SK-N-SH (cell line): ENCODE data around the gene COL5A1. TPM values are rescaled to one million over a fixed set of nuclear protein-coding genes. Genes with fewer than 3 reads are reported as not detected.

Experiments
- CTCF ChIA-PET: fragments of 300-600, 350-600 bp; formaldehyde crosslinking; extraction: SDS; loops from one replicate; lab custom pipeline; 2021; lab: Yijun Ruan, JAX
- POLR2A ChIA-PET: fragments of 350-600 bp; sonication (Branson Sonifier 250); formaldehyde crosslinking; extraction: SDS; loops from one replicate; lab custom pipeline; 2020; ENCODE audit warnings: antibody characterized with exemption, inconsistent platforms; lab: Yijun Ruan, JAX
- DNase-seq: peaks from one replicate; pipeline ENCODE4 v3.0.0; 2012
- H2AFZ ChIP-seq: fragments of 200-600 bp; sonication (generic); 2 replicates; pipeline ENCODE4 v1.8.1; 2016; ENCODE audit warnings: antibody characterized with exemption, mild to moderate bottlenecking, low read depth
- H3F3A ChIP-seq: fragments of 200-600 bp; sonication (generic); replicated peaks from 2 replicates; pipeline ENCODE3; 2016; ENCODE audit warnings: antibody characterized with exemption, mild to moderate bottlenecking; ENCODE audit not compliant: insufficient read depth
- H3K27ac ChIP-seq, 2 experiments: fragments of 200-500 bp in 1 of 2; fragments of 200-600 bp in 1 of 2; sonication (Bioruptor generic) in 1 of 2; sonication (generic), shearing (Covaris generic) in 1 of 2; 2 replicates each; pipeline versions ENCODE4 v1.5.1 to v1.6.1; 2014 to 2016; ENCODE audit warnings: low read depth in 2 of 2, inconsistent platforms in 1 of 2, low read length in 1 of 2, mild to moderate bottlenecking in 1 of 2, mixed read lengths in 1 of 2
- H3K27me3 ChIP-seq: fragments of 200-600 bp; sonication (generic), shearing (Covaris generic); 2 replicates; pipeline ENCODE4 v1.6.1; 2016; ENCODE audit warnings: mixed run types; ENCODE audit not compliant: insufficient read depth
- H3K36me3 ChIP-seq, 2 experiments: fragments of 200-500 bp in 1 of 2; fragments of 200-600 bp in 1 of 2; sonication (Bioruptor generic) in 1 of 2; sonication (generic) in 1 of 2; replicated peaks in 1 of 2; 2 replicates each; pipeline versions ENCODE3 to v1.5.1; 2014 to 2016; ENCODE audit warnings: low read length in 1 of 2, mild to moderate bottlenecking in 1 of 2; ENCODE audit not compliant: insufficient read depth in 2 of 2, control insufficient read depth in 1 of 2
- H3K4me1 ChIP-seq, 2 experiments: fragments of 200-500 bp in 1 of 2; fragments of 200-600 bp in 1 of 2; sonication (Bioruptor generic) in 1 of 2; sonication (generic), shearing (Covaris generic) in 1 of 2; 2 replicates each; pipeline versions ENCODE4 v1.5.1 to v1.6.1; 2014 to 2016; ENCODE audit warnings: low read depth in 1 of 2, low read length in 1 of 2, mixed run types in 1 of 2; ENCODE audit not compliant: insufficient read depth in 2 of 2, control insufficient read depth in 1 of 2
- H3K4me2 ChIP-seq: fragments of 200-600 bp; sonication (generic), shearing (Covaris generic); 2 replicates; pipeline ENCODE4 v1.6.1; 2017; ENCODE audit warnings: mixed run types
- H3K4me3 ChIP-seq, 2 experiments: fragments of 200-500 bp in 1 of 2; fragments of 200-600 bp in 1 of 2; sonication (Bioruptor generic) in 1 of 2; sonication (generic), shearing (Covaris generic) in 1 of 2; 2 replicates each; pipeline versions ENCODE4 v1.5.1 to v1.8.1; 2014 to 2016; ENCODE audit warnings: low read depth in 2 of 2, inconsistent platforms in 1 of 2, low read length in 1 of 2, mild to moderate bottlenecking in 1 of 2, mixed read lengths in 1 of 2, moderate library complexity in 1 of 2
- H3K79me2 ChIP-seq: fragments of 200-600 bp; sonication (generic); 2 replicates; pipeline ENCODE4 v1.8.1; 2017; ENCODE audit warnings: mild to moderate bottlenecking; ENCODE audit not compliant: insufficient read depth
- H3K9ac ChIP-seq: fragments of 200-600 bp; sonication (generic); 2 replicates; pipeline ENCODE4 v1.6.1; 2017; ENCODE audit warnings: mixed run types
- H3K9me2 ChIP-seq: fragments of 200-600 bp; sonication (generic); 2 replicates; pipeline ENCODE4 v1.6.1; 2017; ENCODE audit warnings: mixed run types
- H3K9me3 ChIP-seq: fragments of 200-600 bp; sonication (generic); 2 replicates; pipeline ENCODE4 v1.6.1; 2017; ENCODE audit warnings: mixed run types, mild to moderate bottlenecking, moderate library complexity
- H4K20me1 ChIP-seq: fragments of 200-600 bp; sonication (generic); 2 replicates; pipeline ENCODE4 v1.6.1; 2017; ENCODE audit warnings: mild to moderate bottlenecking, mixed run types; ENCODE audit not compliant: insufficient read depth
- CTCF ChIP-seq: fragments of 200-600 bp; sonication (generic); IDR thresholded peaks from 2 replicates; pipeline ENCODE4 v1.6.1; 2017; ENCODE audit warnings: antibody characterized with exemption, mild to moderate bottlenecking, moderate library complexity
- EP300 ChIP-seq, 2 experiments: IDR thresholded peaks; 2 replicates each; pipeline versions ENCODE4 v1.4.0 to v1.6.1; 2012; ENCODE audit warnings: borderline replicate concordance in 1 of 2, low read depth in 1 of 2, low read length in 1 of 2
- EZH2phosphoT487 ChIP-seq: fragments of 200-600 bp; sonication (generic); IDR thresholded peaks from 2 replicates; pipeline ENCODE4 v1.6.1; 2017; ENCODE audit warnings: low read depth, mixed run types, mild to moderate bottlenecking, antibody characterized with exemption, moderate library complexity, borderline replicate concordance
- FOXJ3 ChIP-seq: sonication (generic); formaldehyde crosslinking; IDR thresholded peaks from 2 replicates; pipeline ENCODE4 v1.5.1; 2020; ENCODE audit warnings: mild to moderate bottlenecking, missing genetic modification reagents
- GABPA ChIP-seq: IDR thresholded peaks from 2 replicates; pipeline ENCODE4 v1.4.0; 2012; ENCODE audit warnings: low read depth, mild to moderate bottlenecking
- GATA2 ChIP-seq: sonication (generic); formaldehyde crosslinking; IDR thresholded peaks from 2 replicates; pipeline ENCODE4 v1.5.0; 2020; ENCODE audit warnings: mild to moderate bottlenecking, missing genetic modification reagents
- IRF3 ChIP-seq: fragments of 150-350 bp; IDR thresholded peaks from 2 replicates; pipeline ENCODE4 v1.6.1; 2016; ENCODE audit warnings: mild to moderate bottlenecking, low read depth, low read length
- MXI1 ChIP-seq: IDR thresholded peaks from 2 replicates; pipeline ENCODE4 v1.6.1; 2012; ENCODE audit warnings: mild to moderate bottlenecking, low read depth, low read length, improper control_type of control experiment
- NFIC ChIP-seq: IDR thresholded peaks from 2 replicates; pipeline ENCODE4 v1.4.0; 2012; ENCODE audit warnings: borderline replicate concordance
- NRF1 ChIP-seq: IDR thresholded peaks from 2 replicates; pipeline ENCODE4 v1.6.1; 2012; ENCODE audit warnings: low read depth, mild to moderate bottlenecking, low read length
- PBX3 ChIP-seq: IDR thresholded peaks from 2 replicates; pipeline ENCODE4; 2012
- RCOR1 ChIP-seq: fragments of 150-350 bp; IDR thresholded peaks from 2 replicates; pipeline ENCODE4 v1.6.1; 2017; ENCODE audit warnings: antibody characterized with exemption, low read length
- RFX5 ChIP-seq: IDR thresholded peaks from 2 replicates; pipeline ENCODE4 v1.6.1; 2012; ENCODE audit warnings: mild to moderate bottlenecking, improper control_type of control experiment, low read length
- RXRA ChIP-seq: IDR thresholded peaks from 2 replicates; pipeline ENCODE4 v1.4.0; 2012; ENCODE audit warnings: low read depth, mild to moderate bottlenecking, borderline replicate concordance
- SIN3A ChIP-seq: IDR thresholded peaks from 2 replicates; pipeline ENCODE4 v1.6.1; 2012; ENCODE audit warnings: low read depth, mild to moderate bottlenecking, low read length, moderate library complexity, borderline replicate concordance
- SMC3 ChIP-seq: IDR thresholded peaks from 2 replicates; pipeline ENCODE4 v1.6.1; 2012; ENCODE audit warnings: low read depth, low read length, improper control_type of control experiment
- TCF12 ChIP-seq: IDR thresholded peaks from 2 replicates; pipeline ENCODE4 v1.4.0; 2012
- TEAD4 ChIP-seq: IDR thresholded peaks from 2 replicates; pipeline ENCODE4 v1.4.0; 2012; ENCODE audit warnings: mild to moderate bottlenecking, borderline replicate concordance; ENCODE audit not compliant: insufficient read depth
- USF2 ChIP-seq: fragments of 150-350 bp; IDR thresholded peaks from 2 replicates; pipeline ENCODE4 v1.6.1; 2017; ENCODE audit warnings: antibody characterized with exemption, low read length, low read depth, borderline replicate concordance
- YY1 ChIP-seq: IDR thresholded peaks from 2 replicates; pipeline ENCODE4 v1.4.0; 2012; ENCODE audit warnings: low read depth, mild to moderate bottlenecking
- ZBTB33 ChIP-seq: IDR thresholded peaks from 2 replicates; pipeline ENCODE4 v1.4.0; 2012; ENCODE audit warnings: low read depth, borderline replicate concordance
- WGBS: methylation state at CpG from one replicate; pipeline ENCODE4 v1.1.6; 2017; ENCODE audit warnings: low lambda C conversion rate; 5-methylcytosine and 5-hydroxymethylcytosine counted together
- polyA plus RNA-seq, 3 experiments: library from polyadenylated mRNA; depleted of rRNA; stranded (reverse); fragments of >200 nt; gene quantifications; 2 replicates each; pipeline ENCODE4 v1.2.3, GENCODE V29; 2012

COL5A1 gene
- polyA plus RNA-seq, 1 of the 3 experiments (the other 2 are of a cell fraction), result 73.8 TPM

- TF ChIP-seq TEAD4 (no peak), NFIC (no peak), SMC3 (no peak), NRF1 (no peak), RCOR1 (no peak), RFX5 (no peak), YY1 (no peak), EZH2phosphoT487 (no peak)
These were observed 182.0 kb downstream of the COL5A1 start (continued) for GRCh38 chr9:134823623-134824022.

GRCh38 chr9:134824583-134824982, 183.0 kb downstream of the COL5A1 start:
- POLR2A ChIA-PET, result no interaction called here
- H3K36me3 ChIP-seq, result peaks cover 25 to 52% of the 10 kb centered on the region in 2 experiments
- WGBS, result 92% methylated on average over 12 of the region's 23 CpGs
- TF ChIP-seq RXRA (no peak), GATA2 (CRISPR knock-in tag) (no peak), IRF3 (no peak), EP300 (IDR thresholded peaks at IDR 0.05; ENCODE audit: borderline replicate concordance in 1 of 2, low read depth in 1 of 2, low read length in 1 of 2) (no peak), TCF12 (no peak), USF2 (no peak), MXI1 (no peak), FOXJ3 (CRISPR knock-in tag) (no peak), PBX3 (no peak), RFX5 (no peak), CTCF (no peak), ZBTB33 (no peak), SIN3A (no peak), TEAD4 (no peak), EZH2phosphoT487 (no peak), GABPA (no peak)

More at GRCh38 chr9:134824583-134824982, 183.0 kb downstream of the COL5A1 start:
- H3K79me2 ChIP-seq, result 0 out of 2 replicates have a peak, but pooled peaks cover 4% of the 10 kb centered on the region
- H3K27me3 ChIP-seq, result no peaks in the 10 kb centered on the region
- no peak overlapping the region for H2AFZ ChIP-seq
- peaks cover 3% of the 10 kb centered on the region for H3F3A ChIP-seq
- H3K9me2 ChIP-seq, result no peaks in the 10 kb centered on the region
- no peak overlapping the region for H3K4me2 ChIP-seq
- H3K4me3 ChIP-seq, result no peak overlapping the region
- peaks cover 24% of the 10 kb centered on the region; the same call in 1 of the 2 replicates for H4K20me1 ChIP-seq
- no peaks in the 10 kb centered on the region for H3K4me1 ChIP-seq
- CTCF ChIA-PET, result interaction anchor here (0.6 kb wide), 1 partner anchor 25 kb away, joined by 3 read pairs; no protein-coding TSS in a partner anchor
- no peaks in the 10 kb centered on the region for H3K9me3 ChIP-seq
- DNase-seq, result no peak
- no peak overlapping the region for H3K9ac ChIP-seq
- no peak overlapping the region for H3K27ac ChIP-seq
